DOHH2 (cell line): Measurements from ENCODE around the gene CFAP74.

Experiments used
- EZH2phosphoT487 ChIP-seq: fragments of 200-600 bp; sonication (generic); IDR thresholded peaks from 2 replicates; pipeline ENCODE4 v1.6.1; 2017; ENCODE audit warnings: borderline replicate concordance, mild to moderate bottlenecking, antibody characterized with exemption, low read length, moderate library complexity, mixed read lengths
- TF ChIP-seq, protein P1 (sequence below): fragments of 200-600 bp; sonication (generic); IDR thresholded peaks from one replicate; pipeline ENCODE4 v1.5.1; 2014; ENCODE audit warnings: antibody characterized with exemption, mild to moderate bottlenecking, low read depth, low read length; ENCODE audit not compliant: poor library complexity, severe bottlenecking

DNA sequence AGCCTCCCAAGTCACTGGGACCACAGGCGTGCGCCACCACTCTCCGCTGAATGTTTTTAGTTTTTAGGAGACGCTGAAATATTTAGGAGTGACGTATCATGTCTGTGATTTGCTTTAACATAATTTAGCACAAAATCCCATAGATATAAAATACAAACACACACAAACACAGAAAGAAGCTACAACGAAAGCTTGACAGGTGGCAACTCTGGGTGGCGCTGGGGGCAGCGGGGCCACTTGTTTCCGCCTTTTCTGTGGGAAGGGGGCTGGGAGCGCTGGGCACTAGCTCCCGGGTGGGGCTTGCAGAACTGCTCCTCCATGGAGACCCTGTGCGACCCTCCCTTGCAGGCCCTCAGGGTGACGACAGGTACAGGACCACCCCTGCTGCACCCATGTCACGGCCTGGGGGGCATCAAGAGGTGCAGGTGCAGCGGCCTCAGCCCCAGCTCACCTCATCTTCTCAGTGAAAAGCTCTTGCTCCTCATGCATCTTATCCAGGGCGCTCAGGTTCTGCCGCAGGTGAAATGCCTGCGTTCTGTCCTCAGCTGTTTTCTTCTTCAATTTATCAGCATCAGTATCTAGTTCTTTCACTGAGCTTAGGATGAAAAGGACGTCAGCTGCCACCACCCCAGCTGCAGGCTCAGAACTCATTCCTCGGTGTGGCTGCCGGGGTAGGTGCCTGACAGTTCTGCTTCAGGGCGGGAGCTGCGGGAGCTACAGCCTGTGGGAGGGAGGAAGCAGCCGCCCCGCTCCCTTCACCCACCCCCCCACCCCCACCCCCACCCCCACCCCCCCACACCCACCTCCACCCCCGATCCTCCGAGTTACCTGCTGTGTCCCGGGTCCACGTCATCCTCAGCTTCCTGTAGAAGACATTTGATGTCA, 15.3 kb downstream of the CFAP74 start:
- TF ChIP-seq, protein P1, sequence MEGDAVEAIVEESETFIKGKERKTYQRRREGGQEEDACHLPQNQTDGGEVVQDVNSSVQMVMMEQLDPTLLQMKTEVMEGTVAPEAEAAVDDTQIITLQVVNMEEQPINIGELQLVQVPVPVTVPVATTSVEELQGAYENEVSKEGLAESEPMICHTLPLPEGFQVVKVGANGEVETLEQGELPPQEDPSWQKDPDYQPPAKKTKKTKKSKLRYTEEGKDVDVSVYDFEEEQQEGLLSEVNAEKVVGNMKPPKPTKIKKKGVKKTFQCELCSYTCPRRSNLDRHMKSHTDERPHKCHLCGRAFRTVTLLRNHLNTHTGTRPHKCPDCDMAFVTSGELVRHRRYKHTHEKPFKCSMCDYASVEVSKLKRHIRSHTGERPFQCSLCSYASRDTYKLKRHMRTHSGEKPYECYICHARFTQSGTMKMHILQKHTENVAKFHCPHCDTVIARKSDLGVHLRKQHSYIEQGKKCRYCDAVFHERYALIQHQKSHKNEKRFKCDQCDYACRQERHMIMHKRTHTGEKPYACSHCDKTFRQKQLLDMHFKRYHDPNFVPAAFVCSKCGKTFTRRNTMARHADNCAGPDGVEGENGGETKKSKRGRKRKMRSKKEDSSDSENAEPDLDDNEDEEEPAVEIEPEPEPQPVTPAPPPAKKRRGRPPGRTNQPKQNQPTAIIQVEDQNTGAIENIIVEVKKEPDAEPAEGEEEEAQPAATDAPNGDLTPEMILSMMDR: no peak
- no peak for TF ChIP-seq EZH2phosphoT487
